GM12878 (cell line): ENCODE measurements around the gene FOXJ3. TPM values are rescaled to one million over a fixed set of nuclear protein-coding genes. Genes with fewer than 3 reads are reported as not detected.

ENCODE experiments used
- ATAC-seq: fragments of 200-7000 bp; cut with Tn5 transposase; 3 replicates; pipeline ENCODE4 v1.9.1; 2020; ENCODE audit warnings: mild to moderate bottlenecking, moderate library complexity
- BruUV-seq: library from RNA; stranded (reverse); fragments of 400-500 nt; replicated peaks from 2 replicates; lab custom pipeline; 2021; lab: Mats Ljungman, UMichigan
- CTCF ChIA-PET: fragments of 300-600 bp; sonication (Branson Sonifier 250); formaldehyde crosslinking; extraction: SDS; loops from one replicate; lab custom pipeline; 2021; ENCODE audit warnings: inconsistent platforms; lab: Yijun Ruan, JAX
- POLR2A ChIA-PET: fragments of 350-600 bp; formaldehyde crosslinking; extraction: SDS; loops from one replicate; lab custom pipeline; 2021; ENCODE audit warnings: inconsistent platforms; lab: Charles Lee
- RAD21 ChIA-PET: fragments of 300-600 bp; sonication (Branson Sonifier 250); formaldehyde crosslinking; loops from one replicate; lab custom pipeline; 2023; ENCODE audit warnings: antibody characterized with exemption; ENCODE audit not compliant: unreplicated experiment; lab: Charles Lee
- SMC1A ChIA-PET: fragments of 300-600 bp; sonication (Branson Sonifier 250); formaldehyde crosslinking; loops from one replicate; lab custom pipeline; 2023; ENCODE audit not compliant: unreplicated experiment, uncharacterized antibody; lab: Charles Lee
- DNase-seq: peaks from one replicate; pipeline ENCODE4 v3.0.0-alpha.2; 2011; ENCODE audit warnings: low read depth, low spot score
- FAIRE-seq: peaks from 3 replicates; lab custom pipeline; 2011; peaks lifted over from hg19 to GRCh38; lab: Jason Lieb, UNC
- H2AFZ ChIP-seq: 2 replicates; pipeline ENCODE4 v1.6.0; 2011; ENCODE audit warnings: low read depth, low read length, control low read depth; ENCODE audit not compliant: control insufficient read depth
- H3K27ac ChIP-seq: 2 replicates; pipeline ENCODE4 v1.5.1; 2011; ENCODE audit warnings: control low read depth; ENCODE audit not compliant: control insufficient read depth, insufficient read depth
- H3K27me3 ChIP-seq, 2 experiments: replicated peaks in 1 of 2; 2 replicates each; pipeline versions ENCODE4 v1.6.0 to v1.6.1; 2011; ENCODE audit warnings: low read length in 1 of 2; ENCODE audit not compliant: control insufficient read depth in 2 of 2, insufficient read depth in 2 of 2
- H3K36me3 ChIP-seq, 2 experiments: 2 replicates each; pipeline ENCODE4 v1.5.1; 2011; ENCODE audit warnings: low read length in 1 of 2; ENCODE audit not compliant: control insufficient read depth in 2 of 2, insufficient read depth in 2 of 2
- H3K4me1 ChIP-seq: 2 replicates; pipeline ENCODE4 v1.6.1; 2011; ENCODE audit warnings: mild to moderate bottlenecking, low read length, moderate library complexity, mixed read lengths; ENCODE audit not compliant: control insufficient read depth, insufficient read depth
- H3K4me2 ChIP-seq: 2 replicates; pipeline ENCODE4 v1.6.0; 2011; ENCODE audit warnings: control low read depth; ENCODE audit not compliant: control insufficient read depth, insufficient read depth
- H3K4me3 ChIP-seq: fragments of 200-600 bp; sonication (generic); 2 replicates; pipeline ENCODE4 v1.5.1; 2016
- H3K79me2 ChIP-seq: 2 replicates; pipeline ENCODE4 v1.6.0; 2011; ENCODE audit warnings: low read length; ENCODE audit not compliant: control insufficient read depth, insufficient read depth
- H3K9ac ChIP-seq: 2 replicates; pipeline ENCODE4 v1.8.0; 2011; ENCODE audit warnings: low read length, control low read depth, mixed read lengths; ENCODE audit not compliant: control insufficient read depth, insufficient read depth
- H3K9me3 ChIP-seq: replicated peaks from 3 replicates; pipeline ENCODE4 v1.5.1; 2011; ENCODE audit warnings: mild to moderate bottlenecking, low read length; ENCODE audit not compliant: control insufficient read depth, insufficient read depth
- H4K20me1 ChIP-seq: 2 replicates; pipeline ENCODE4 v1.6.0; 2011; ENCODE audit not compliant: control insufficient read depth, insufficient read depth
- CTCF ChIP-seq, 3 experiments: IDR thresholded peaks in 2 of 3; conservative IDR thresholded peaks in 1 of 3; 2 replicates each; pipeline ENCODE4 v1.5.1; 2011; ENCODE audit warnings: low read depth in 3 of 3, low read length in 3 of 3, mild to moderate bottlenecking in 3 of 3, control low read depth in 2 of 3, moderate library complexity in 2 of 3, inconsistent platforms in 1 of 3, mixed read lengths in 1 of 3; ENCODE audit not compliant: control insufficient read depth in 2 of 3, insufficient read depth in 1 of 3; ENCODE audit errors: extremely low read depth in 1 of 3
- NR2F1 ChIP-seq: fragments of 450-650 bp; conservative IDR thresholded peaks from 2 replicates; pipeline ENCODE4 v1.6.1; 2017; ENCODE audit warnings: mild to moderate bottlenecking
- SIN3A ChIP-seq: IDR thresholded peaks from 2 replicates; pipeline ENCODE4 v1.6.1; 2012; ENCODE audit warnings: low read depth, low read length, improper control_type of control experiment
- ZBED1 ChIP-seq: IDR thresholded peaks from 2 replicates; pipeline ENCODE4 v1.6.1; 2016; ENCODE audit warnings: borderline replicate concordance
- ZBTB40 ChIP-seq: fragments of 450-650 bp; IDR thresholded peaks from 2 replicates; pipeline ENCODE4 v1.6.1; 2016; ENCODE audit warnings: mild to moderate bottlenecking, moderate library complexity, borderline replicate concordance
- WGBS: methylation state at CpG from one replicate; pipeline ENCODE4 v1.1.6; 2016; ENCODE audit warnings: low lambda C conversion rate; ENCODE audit not compliant: insufficient replicate concordance, insufficient coverage; ENCODE audit errors: missing lambda C conversion rate; 5-methylcytosine and 5-hydroxymethylcytosine counted together
- in situ Hi-C: fragments of 300-500 bp; cut with MboI; formaldehyde crosslinking; loops from 9 replicates; pipeline ENCODE4 v1.14.3; 2018; ENCODE audit warnings: mixed read lengths
- intact Hi-C: fragments of 100-400 bp; cut with micrococcal nuclease; formaldehyde crosslinking; loops from one replicate; pipeline ENCODE4 v1.14.2; 2022; ENCODE audit not compliant: unreplicated experiment
- polyA plus RNA-seq, 11 experiments: library from polyadenylated mRNA; depleted of rRNA in 4 of 11; unstranded in 6 of 11; stranded (reverse) in 5 of 11; fragments of >200 nt; fragmentation: Nextera tagmentation in 4 of 11; fragmentation: Illumina TruSeq in 1 of 11; extraction: Ambion mirVana in 4 of 11; extraction: Trizol in 1 of 11; gene quantifications; 1 replicate in 1 of 11; 2 replicates in 10 of 11; pipeline versions ENCODE4 v1.2.1 to v1.2.3, GENCODE V29; 2011 to 2016; ENCODE audit warnings: inconsistent platforms in 2 of 11, missing spikeins in 2 of 11, low read depth in 1 of 11
- total RNA-seq, 4 experiments: library from RNA; depleted of rRNA in 3 of 4; stranded (reverse); fragments of >200 nt in 3 of 4; fragmentation: Illumina TruSeq in 1 of 4; extraction: Trizol in 1 of 4; gene quantifications; 2 replicates each; pipeline versions ENCODE4 v1.2.1 to v1.2.3, GENCODE V29; 2013 to 2021

FOXJ3 gene
- total and polyA plus RNA-seq, 10 of the 15 experiments (the other 5 are each of a cell fraction or from before 2014, with no cell fraction given): 9.5 to 54.2 (median 24.7) TPM

GRCh38 chr1:42228938-42229337 is 106.1 kb downstream of the FOXJ3 start (continued):
- TF ChIP-seq ZBTB40: no peak
- TF ChIP-seq SIN3A: no peak
- TF ChIP-seq CTCF (IDR thresholded peaks at IDR 0.05 in 2 of 3, conservative IDR thresholded peaks at IDR 0.05 in 1 of 3; ENCODE audit: control insufficient read depth in 2 of 3, extremely low read depth in 1 of 3, insufficient read depth in 1 of 3, low read depth in 3 of 3, low read length in 3 of 3): no peak

- no peaks in the 10 kb centered on the region for H3K27me3 ChIP-seq
- 100% methylated on average over 1 of the region's 1 CpG for WGBS
- no peak overlapping the region for H2AFZ ChIP-seq
- H3K79me2 ChIP-seq: no peaks in the 10 kb centered on the region; the same call in 1 of the 2 replicates
- peaks cover 0 to 3% of the 10 kb centered on the region in 2 experiments; a peak in 1 of 4 replicates for H3K36me3 ChIP-seq
- no peaks in the 10 kb centered on the region for H4K20me1 ChIP-seq
- H3K4me1 ChIP-seq: no peaks in the 10 kb centered on the region
- ATAC-seq (no peak), FAIRE-seq (no peak), DNase-seq (no peak)
- TF ChIP-seq ZBED1 (no peak), NR2F1 (no peak)
- no peaks in the 10 kb centered on the region for H3K9me3 ChIP-seq
- intact Hi-C loops: no loop called here
- POLR2A ChIA-PET: no interaction called here
- H3K4me3 ChIP-seq: no peak overlapping the region
- BruUV-seq: TSS peak; percentile 18
- SMC1A ChIA-PET: interaction anchor here (5.0 kb wide), 1 partner anchor 9 kb away, joined by 20 read pairs; no protein-coding TSS in a partner anchor
- RAD21 ChIA-PET: interaction anchor here (0.9 kb wide), 1 partner anchor 49 kb away, joined by 3 read pairs; no protein-coding TSS in a partner anchor
- no peak overlapping the region for H3K9ac ChIP-seq
- CTCF ChIA-PET: no interaction called here
- no peak overlapping the region for H3K27ac ChIP-seq
- in situ Hi-C loops: no loop called here
- no peak overlapping the region for H3K4me2 ChIP-seq
Measured at GRCh38 chr1:42223036-42223435, 112.0 kb downstream of the FOXJ3 start.
